Measurements from ENCODE around the gene MEIS2. TPM values are rescaled to one million over a fixed set of nuclear protein-coding genes. Genes with fewer than 3 reads are reported as not detected.

Gene MEIS2
- total RNA-seq, 2 experiments from 2014 or later, result not detected

GRCh38 chr15:37045859-37046740 is 54.2 kb downstream of the MEIS2 start:
- H3K9me3 ChIP-seq (ENCODE audit: control insufficient read depth in 1 of 2, insufficient read depth in 1 of 2, low read length in 2 of 2), result no peaks in the 10 kb centered on the region
- H3K4me1 Mint-ChIP-seq (ENCODE audit: low read depth), result no peaks in the 10 kb centered on the region
- no peaks in the 10 kb centered on the region for H3K36me3 ChIP-seq (ENCODE audit: insufficient read depth, low read length)
- TF ChIP-seq CTCF (IDR thresholded peaks at IDR 0.05), result no peak
- H3K4me3 Mint-ChIP-seq, result no peak overlapping the region
- H3K27ac ChIP-seq (ENCODE audit: low read depth in 1 of 2, low read length in 2 of 2), result no peak overlapping the region
- DNase-seq (no peak), ATAC-seq (ENCODE audit: poor library complexity) (no peak)
- no peak overlapping the region for H3K4me3 ChIP-seq (ENCODE audit: low read length)
- POLR2A ChIA-PET, result no interaction called here
- peaks cover 15% of the 10 kb centered on the region for H3K27me3 Mint-ChIP-seq
- H3K27ac Mint-ChIP-seq, result no peak overlapping the region
- no peaks in the 10 kb centered on the region for H3K36me3 Mint-ChIP-seq (ENCODE audit: low read depth)
- CTCF ChIA-PET, result no interaction called here
- no peaks in the 10 kb centered on the region for H3K9me3 Mint-ChIP-seq
- no peaks in the 10 kb centered on the region for H3K4me1 ChIP-seq (ENCODE audit: insufficient read depth, low read length)
- intact Hi-C loops (cut with DNase I, micrococcal nuclease), result no loop called here
- no peaks in the 10 kb centered on the region for H3K27me3 ChIP-seq (ENCODE audit: control insufficient read depth in 1 of 2, insufficient read depth in 2 of 2, low read length in 2 of 2)

- CTCF ChIA-PET, result no interaction called here
- no peak overlapping the region for H3K4me3 Mint-ChIP-seq
- ATAC-seq (ENCODE audit: poor library complexity), result no peak
Observed at GRCh38 chr15:37044915-37045648, 55.3 kb downstream of the MEIS2 start.

GRCh38 chr15:37041836-37042235 is 58.5 kb downstream of the MEIS2 start:
- CTCF ChIA-PET, result no interaction called here
- Mint-ChIP-seq H3K9me3 (no peaks in the 10 kb centered on the region), H3K4me3 (no peak overlapping the region), H3K36me3 (ENCODE audit: low read depth) (no peaks in the 10 kb centered on the region), H3K27ac (no peak overlapping the region), H3K27me3 (peaks cover 14% of the 10 kb centered on the region), H3K4me1 (ENCODE audit: low read depth) (no peaks in the 10 kb centered on the region)
- Histone ChIP-seq H3K9me3 (ENCODE audit: control insufficient read depth in 1 of 2, insufficient read depth in 1 of 2, low read length in 2 of 2) (no peaks in the 10 kb centered on the region), H3K4me3 (ENCODE audit: low read length) (no peak overlapping the region), H3K27ac (ENCODE audit: low read depth in 1 of 2, low read length in 2 of 2) (no peak overlapping the region), H3K4me1 (ENCODE audit: insufficient read depth, low read length) (no peaks in the 10 kb centered on the region), H3K27me3 (ENCODE audit: control insufficient read depth in 1 of 2, insufficient read depth in 2 of 2, low read length in 2 of 2) (no peaks in the 10 kb centered on the region), H3K36me3 (ENCODE audit: insufficient read depth, low read length) (no peaks in the 10 kb centered on the region)
- intact Hi-C loops (cut with DNase I, micrococcal nuclease), result no loop called here
- no peak for TF ChIP-seq CTCF (IDR thresholded peaks at IDR 0.05)
- POLR2A ChIA-PET, result no interaction called here
- ATAC-seq (ENCODE audit: poor library complexity), result no peak
- DNase-seq, result no peak

More at GRCh38 chr15:37044915-37045648, 55.3 kb downstream of the MEIS2 start:
- no peak for DNase-seq
- no peak for TF ChIP-seq CTCF (IDR thresholded peaks at IDR 0.05)
- Mint-ChIP-seq H3K36me3 (ENCODE audit: low read depth) (no peaks in the 10 kb centered on the region), H3K27ac (no peak overlapping the region), H3K4me1 (ENCODE audit: low read depth) (no peaks in the 10 kb centered on the region), H3K27me3 (peaks cover 15% of the 10 kb centered on the region), H3K9me3 (no peaks in the 10 kb centered on the region)
- no peaks in the 10 kb centered on the region for H3K27me3 ChIP-seq (ENCODE audit: control insufficient read depth in 1 of 2, insufficient read depth in 2 of 2, low read length in 2 of 2)
- POLR2A ChIA-PET, result no interaction called here
- no peak overlapping the region for H3K4me3 ChIP-seq (ENCODE audit: low read length)
- intact Hi-C loops (cut with DNase I, micrococcal nuclease), result no loop called here
- H3K27ac ChIP-seq (ENCODE audit: low read depth in 1 of 2, low read length in 2 of 2), result no peak overlapping the region
- H3K36me3 ChIP-seq (ENCODE audit: insufficient read depth, low read length), result no peaks in the 10 kb centered on the region
- no peaks in the 10 kb centered on the region for H3K9me3 ChIP-seq (ENCODE audit: control insufficient read depth in 1 of 2, insufficient read depth in 1 of 2, low read length in 2 of 2)
- H3K4me1 ChIP-seq (ENCODE audit: insufficient read depth, low read length), result no peaks in the 10 kb centered on the region
